GM21576 (cell line): Measurements from ENCODE around the gene HPSE2.
"Not testable (repeated sequence)": the region's sequence is repeated elsewhere in the genome, so short reads cannot be mapped to it uniquely, and the experiment has no call there.

Source experiments
- ATAC-seq: cut with Tn5 transposase; IDR thresholded peaks from one replicate; pipeline ENCODE4 v1.9.1; 2021; ENCODE audit warnings: mild to moderate bottlenecking, moderate library complexity; ENCODE audit not compliant: unreplicated experiment

The HPSE2 gene

DNA sequence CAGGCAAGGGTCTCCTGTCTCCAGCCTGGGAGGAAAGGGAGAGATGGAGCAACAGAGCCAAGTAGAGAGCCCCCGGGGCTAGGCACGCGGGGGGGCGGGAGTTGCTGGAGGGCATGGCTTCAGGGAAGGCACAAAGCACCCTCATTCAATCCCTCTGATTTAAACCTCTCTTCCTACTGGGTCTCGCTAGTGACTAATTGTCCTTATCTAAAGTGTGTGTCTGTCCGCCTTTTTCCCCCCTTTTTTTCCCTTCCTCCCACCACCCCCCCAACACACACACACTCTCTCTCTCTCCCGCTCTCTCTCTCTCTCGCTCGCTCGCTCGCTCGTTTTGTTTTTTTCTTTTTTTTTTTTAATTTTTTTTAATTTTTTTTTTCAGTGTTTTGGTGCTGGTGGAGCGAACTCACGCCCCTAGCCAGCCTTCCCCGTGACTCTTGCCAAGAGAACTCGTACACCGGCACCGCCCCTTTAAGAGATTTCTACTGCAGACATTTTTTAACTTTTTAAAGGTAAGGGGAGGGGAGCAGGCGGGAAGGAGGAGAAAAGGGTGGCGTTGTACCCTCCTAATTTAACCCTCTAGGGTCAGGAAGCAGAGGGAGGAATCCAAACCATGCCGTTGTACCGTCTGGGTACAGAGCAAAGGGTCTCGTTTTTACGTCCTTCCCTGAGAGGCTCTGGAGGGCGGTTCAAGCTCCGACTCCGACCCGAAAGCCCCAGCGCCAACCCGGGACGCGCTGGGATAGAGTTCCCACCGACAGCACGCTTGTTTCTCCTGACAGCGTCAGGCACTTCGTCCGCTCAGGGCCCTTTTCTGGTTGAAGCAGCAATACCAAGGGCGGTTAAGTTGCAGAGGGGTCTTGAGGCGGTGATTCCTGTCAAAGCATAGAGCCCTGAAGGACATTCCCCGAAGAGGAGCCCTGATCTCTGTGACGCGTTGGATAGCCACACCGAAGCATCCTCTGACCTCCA is at the start of gene HPSE2:
HPSE2 (minus strand) TSS at position 195 of the 969 bp plus-strand sequence.
- ATAC-seq: no peak

- peak; percentile 66 for ATAC-seq
Measured at GRCh38 chr10:99280472-99280871, 44.8 kb upstream of the HPSE2 start.

DNA sequence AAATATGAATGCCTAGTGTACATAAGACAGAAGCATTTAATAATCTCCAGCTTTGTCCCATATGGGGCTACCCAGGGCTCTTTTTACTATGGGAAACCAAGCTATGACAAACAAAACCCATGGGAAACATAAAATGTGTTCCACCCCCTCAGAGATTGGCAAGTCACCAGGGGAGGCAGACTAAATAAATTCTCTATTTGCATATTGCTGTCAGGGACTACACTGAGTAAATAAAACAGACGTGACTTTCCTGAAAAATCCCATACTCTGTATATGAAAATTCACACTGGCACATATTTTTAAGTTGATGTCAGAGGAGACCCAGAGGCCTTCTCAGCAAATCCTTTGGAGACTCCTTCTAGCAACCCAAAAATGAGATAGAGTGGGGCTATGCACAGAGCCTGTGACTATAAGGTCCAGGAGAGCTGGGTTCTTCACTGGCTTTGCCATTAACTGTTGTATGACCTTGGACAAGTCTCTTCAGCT is 44.0 kb upstream of the HPSE2 start:
- ATAC-seq: no peak

- no peak for ATAC-seq
Measured at GRCh38 chr10:99276848-99277486, 41.3 kb upstream of the HPSE2 start.

DNA sequence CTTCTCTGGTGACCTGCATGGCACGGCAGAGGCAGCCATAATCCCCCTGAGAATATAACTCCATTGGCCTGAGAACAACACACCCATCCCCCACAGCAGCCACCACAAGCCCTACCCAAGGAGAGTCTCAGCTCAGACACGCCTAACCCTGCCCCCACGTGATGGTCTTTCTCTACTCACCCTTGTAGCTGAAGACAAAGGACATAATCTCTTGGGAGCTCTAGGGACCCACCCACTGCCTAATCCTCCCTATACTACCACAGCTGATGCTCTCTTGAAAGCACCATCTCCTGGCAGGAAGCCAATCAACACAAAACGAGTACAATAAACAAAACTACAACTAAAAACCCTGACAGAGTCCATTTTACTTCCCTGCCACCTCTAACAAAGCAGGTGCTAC is 30.7 kb upstream of the HPSE2 start:
- no peak for ATAC-seq

- ATAC-seq: no peak
Measured at GRCh38 chr10:99248824-99249223, 13.2 kb upstream of the HPSE2 start.

DNA sequence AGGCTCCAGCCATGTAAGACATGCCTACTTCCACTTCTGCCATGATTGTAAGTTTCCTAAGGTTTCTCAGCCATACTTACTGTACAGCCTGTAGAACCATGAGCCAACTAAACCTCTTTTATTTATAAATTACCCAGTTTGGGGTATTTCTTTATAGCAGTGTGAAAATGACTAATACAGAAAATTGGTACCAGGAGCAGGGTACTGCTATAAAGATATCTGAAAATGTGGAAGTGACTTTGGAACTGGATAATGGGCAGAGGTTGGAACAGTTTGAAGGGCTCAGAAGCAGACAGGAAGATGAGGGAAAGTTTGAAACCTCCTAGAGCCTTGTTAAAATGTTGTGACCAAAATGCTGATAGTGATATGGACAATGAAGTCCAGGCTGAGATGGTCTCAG is 12.2 kb upstream of the HPSE2 start:
- not testable (repeated sequence) for ATAC-seq

GRCh38 chr10:99236627-99237309 is 1.1 kb upstream of the HPSE2 start:
- no peak for ATAC-seq

DNA sequence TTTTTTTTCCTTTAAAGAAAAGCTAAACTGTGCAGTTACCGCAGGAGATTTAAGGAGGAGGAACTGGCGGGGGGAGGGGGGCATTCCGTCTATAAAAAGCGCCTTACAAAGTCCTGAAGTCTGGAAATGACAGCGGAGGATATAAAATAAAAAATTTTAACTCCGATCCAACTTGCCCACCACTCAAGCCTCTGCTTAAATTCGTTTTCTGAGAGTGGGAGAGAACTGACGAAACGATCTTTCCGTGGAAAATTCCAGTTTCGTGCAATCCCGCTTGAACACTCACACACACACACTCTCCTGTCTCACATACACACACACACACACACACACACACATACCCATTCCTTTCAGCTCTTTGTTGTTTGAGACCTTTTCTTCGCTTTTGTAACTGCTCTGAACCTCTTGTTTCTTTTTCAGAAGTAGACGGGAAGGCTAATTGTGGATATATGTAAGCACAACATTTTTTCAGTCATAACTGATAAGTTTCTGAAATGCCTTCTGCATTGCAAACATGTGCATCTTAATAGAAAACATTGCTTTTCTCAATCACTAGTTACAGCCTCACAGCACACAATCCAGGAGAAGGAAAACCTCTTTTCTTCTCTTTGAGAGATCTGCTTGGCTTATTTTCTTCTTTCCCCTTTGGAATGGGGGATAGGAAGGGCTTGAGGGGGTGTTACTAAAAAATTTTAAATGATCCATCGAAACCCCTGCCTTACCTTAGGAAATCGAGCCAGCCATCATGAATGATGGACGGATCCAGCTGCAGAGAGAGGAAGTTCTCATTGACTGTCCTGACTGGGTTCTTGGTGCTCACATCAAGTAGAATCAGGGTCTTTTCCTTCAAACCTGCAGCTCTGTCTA is 628 bp downstream of the HPSE2 start:
- no peak for ATAC-seq

DNA sequence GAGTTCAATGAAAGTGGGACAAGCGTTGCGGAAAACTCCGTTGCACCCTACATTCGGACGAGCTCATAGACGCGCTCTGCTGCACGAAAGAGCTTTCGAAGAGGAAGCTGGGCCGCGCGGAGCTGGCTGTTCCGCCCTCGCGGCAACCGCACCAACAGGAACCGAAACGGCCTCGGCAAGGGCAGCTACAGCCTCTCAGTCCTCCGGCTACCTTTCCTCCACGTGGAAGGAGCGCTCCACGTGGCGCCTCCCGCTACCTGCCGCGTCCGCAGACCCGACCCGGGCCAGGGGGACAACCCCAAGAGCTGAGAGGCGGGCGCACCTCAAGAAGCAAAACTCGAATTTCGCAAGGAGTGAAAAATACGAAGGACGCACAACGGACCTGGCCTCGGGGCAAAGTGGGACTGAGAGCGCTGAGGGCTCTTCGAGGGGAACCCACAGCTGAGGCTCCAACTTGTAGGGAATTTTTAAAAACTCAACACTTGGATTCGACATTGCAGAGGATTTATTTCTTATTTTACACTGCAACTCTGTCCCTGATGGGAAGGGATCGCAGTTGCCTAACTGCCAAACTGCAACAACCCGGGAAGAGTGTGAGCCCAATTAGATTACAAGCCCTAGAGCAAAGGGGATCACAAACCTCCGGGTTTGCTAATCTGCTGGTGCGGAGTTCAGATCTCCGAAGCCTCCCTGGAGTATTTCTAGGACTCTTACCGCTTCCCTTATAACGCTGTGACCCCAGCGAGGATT is 1.4 kb downstream of the HPSE2 start:
- peak; percentile 99 for ATAC-seq

- ATAC-seq: peak; percentile 4
Measured at GRCh38 chr10:99233689-99234037, 2.0 kb downstream of the HPSE2 start.

DNA sequence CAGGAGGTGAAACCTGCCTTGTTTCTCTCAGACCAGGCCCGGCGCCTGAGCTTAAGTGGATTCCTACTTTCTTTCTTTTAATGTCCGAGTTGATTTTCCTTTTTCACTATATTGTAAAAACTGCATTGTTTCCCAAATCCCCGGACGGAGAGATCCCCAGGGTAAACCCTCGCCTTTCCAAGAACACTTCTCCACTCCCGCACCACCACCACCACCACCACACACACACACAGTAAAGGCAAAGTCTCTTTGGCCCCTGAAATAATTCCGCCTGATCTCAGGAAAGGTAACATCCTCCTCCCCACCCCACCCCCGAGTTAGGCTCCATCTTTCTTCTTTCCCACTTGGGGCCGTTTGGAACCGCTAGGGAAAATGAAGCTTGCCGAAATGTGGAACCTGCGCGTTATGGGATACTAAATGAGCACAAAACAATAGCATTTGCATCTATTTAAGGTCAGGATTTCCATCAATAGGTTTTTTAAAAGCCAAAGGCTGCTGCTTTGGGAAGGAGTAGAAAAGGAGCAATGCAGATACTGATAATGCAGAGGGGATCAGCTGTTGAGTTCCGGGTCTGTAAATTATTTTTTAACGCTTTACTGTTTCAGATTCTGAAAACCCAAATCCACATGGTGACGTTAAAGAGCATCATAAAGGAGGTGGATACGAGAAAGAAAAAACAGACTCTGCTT is 2.5 kb downstream of the HPSE2 start:
- no peak for ATAC-seq

DNA sequence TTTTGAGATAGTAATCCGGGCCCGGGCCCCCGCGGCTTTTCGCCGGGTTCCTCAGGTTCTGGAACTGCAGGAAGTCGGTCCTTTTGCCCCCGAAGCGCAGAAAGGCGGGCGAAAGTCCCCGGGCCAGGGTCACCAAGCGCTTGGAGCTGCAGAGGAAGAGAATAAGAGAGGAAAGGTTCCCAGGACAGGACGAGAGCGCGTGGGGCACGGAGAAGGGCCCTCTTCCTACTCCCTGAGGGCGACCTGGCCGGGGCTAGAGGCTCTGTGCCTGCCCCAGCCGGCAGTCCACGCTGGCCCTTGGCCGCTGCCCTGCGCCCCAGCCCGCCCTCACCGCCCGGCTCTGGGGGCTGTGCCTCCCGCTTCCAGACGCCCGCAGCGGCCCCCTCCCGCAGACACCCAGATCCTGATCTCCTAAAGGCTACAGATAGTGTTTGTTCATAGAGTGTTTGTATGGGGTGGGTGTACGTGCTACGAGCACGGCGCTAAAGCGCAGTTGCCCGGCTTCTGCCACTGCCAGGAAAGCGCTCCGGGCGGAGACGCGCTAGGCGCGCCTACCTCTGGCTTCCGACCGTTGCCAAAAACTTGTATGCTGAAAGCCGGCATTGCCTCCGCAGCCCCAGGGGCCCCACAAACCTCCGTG is 3.2 kb downstream of the HPSE2 start:
- ATAC-seq: no peak

- ATAC-seq: no peak
Measured at GRCh38 chr10:99224766-99225165, 10.9 kb downstream of the HPSE2 start.

GRCh38 chr10:99207340-99207739 is 28.3 kb downstream of the HPSE2 start:
- no peak for ATAC-seq

DNA sequence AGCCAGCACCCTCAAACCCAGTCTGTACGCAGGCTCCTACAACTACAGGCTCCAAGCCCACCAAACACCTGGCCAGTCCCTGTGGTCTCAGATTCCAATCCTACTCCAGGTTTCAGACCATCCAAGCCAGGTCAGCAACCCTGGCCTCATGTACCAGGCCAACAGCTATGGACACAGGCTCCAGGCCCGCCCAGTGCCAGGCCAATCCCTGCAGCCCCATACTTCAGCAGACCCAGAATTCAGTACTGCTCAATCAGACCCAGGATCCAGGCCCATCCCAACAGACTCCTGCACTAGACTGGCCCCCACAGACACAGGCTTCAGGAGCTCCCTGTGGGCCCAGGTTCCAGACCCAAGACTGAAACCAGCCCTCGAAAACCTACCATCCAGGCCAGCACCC is 32.3 kb downstream of the HPSE2 start:
- no peak for ATAC-seq

- no peak for ATAC-seq
Measured at GRCh38 chr10:99172950-99173349, 62.7 kb downstream of the HPSE2 start.

- no peak for ATAC-seq
Measured at GRCh38 chr10:99172128-99172738, 63.4 kb downstream of the HPSE2 start.
